ENCODE measurements around the gene WNT9B. TPM values are rescaled to one million over a fixed set of nuclear protein-coding genes. Genes with fewer than 3 reads are reported as not detected.

WNT9B gene
- total and polyA plus RNA-seq, 2 of the 13 experiments (the other 11 are each of a cell fraction or from before 2014, with no cell fraction given), result not detected

- TF ChIP-seq ZC3H13 (CRISPR knock-in tag; IDR thresholded peaks at IDR 0.05), result no peak
- TF ChIP-seq ZFY (CRISPR knock-in tag; IDR thresholded peaks at IDR 0.05), result peak; percentile 29; the same call in 1 of the 2 replicates
- no peak for TF ChIP-seq ZXDC (CRISPR knock-in tag; IDR thresholded peaks at IDR 0.05)
- TF ChIP-seq STAT6 (CRISPR knock-in tag; IDR thresholded peaks at IDR 0.05; ENCODE audit: borderline replicate concordance), result no peak
- TF ChIP-seq ZFP36L1 (CRISPR knock-in tag; IDR thresholded peaks at IDR 0.05), result no peak
- no peak for TF ChIP-seq ZSCAN5A (CRISPR knock-in tag; IDR thresholded peaks at IDR 0.05; ENCODE audit: borderline replicate concordance)
- TF ChIP-seq REST (IDR thresholded peaks at IDR 0.05; ENCODE audit: borderline replicate concordance in 1 of 2, low read depth in 1 of 2, low read length in 2 of 2), result no peak
- TF ChIP-seq KAT7 (CRISPR knock-in tag; IDR thresholded peaks at IDR 0.05; ENCODE audit: borderline replicate concordance), result no peak
- TF ChIP-seq ZBTB20 (CRISPR knock-in tag; IDR thresholded peaks at IDR 0.05; ENCODE audit: borderline replicate concordance, low read depth), result no peak
- TF ChIP-seq, protein P1, sequence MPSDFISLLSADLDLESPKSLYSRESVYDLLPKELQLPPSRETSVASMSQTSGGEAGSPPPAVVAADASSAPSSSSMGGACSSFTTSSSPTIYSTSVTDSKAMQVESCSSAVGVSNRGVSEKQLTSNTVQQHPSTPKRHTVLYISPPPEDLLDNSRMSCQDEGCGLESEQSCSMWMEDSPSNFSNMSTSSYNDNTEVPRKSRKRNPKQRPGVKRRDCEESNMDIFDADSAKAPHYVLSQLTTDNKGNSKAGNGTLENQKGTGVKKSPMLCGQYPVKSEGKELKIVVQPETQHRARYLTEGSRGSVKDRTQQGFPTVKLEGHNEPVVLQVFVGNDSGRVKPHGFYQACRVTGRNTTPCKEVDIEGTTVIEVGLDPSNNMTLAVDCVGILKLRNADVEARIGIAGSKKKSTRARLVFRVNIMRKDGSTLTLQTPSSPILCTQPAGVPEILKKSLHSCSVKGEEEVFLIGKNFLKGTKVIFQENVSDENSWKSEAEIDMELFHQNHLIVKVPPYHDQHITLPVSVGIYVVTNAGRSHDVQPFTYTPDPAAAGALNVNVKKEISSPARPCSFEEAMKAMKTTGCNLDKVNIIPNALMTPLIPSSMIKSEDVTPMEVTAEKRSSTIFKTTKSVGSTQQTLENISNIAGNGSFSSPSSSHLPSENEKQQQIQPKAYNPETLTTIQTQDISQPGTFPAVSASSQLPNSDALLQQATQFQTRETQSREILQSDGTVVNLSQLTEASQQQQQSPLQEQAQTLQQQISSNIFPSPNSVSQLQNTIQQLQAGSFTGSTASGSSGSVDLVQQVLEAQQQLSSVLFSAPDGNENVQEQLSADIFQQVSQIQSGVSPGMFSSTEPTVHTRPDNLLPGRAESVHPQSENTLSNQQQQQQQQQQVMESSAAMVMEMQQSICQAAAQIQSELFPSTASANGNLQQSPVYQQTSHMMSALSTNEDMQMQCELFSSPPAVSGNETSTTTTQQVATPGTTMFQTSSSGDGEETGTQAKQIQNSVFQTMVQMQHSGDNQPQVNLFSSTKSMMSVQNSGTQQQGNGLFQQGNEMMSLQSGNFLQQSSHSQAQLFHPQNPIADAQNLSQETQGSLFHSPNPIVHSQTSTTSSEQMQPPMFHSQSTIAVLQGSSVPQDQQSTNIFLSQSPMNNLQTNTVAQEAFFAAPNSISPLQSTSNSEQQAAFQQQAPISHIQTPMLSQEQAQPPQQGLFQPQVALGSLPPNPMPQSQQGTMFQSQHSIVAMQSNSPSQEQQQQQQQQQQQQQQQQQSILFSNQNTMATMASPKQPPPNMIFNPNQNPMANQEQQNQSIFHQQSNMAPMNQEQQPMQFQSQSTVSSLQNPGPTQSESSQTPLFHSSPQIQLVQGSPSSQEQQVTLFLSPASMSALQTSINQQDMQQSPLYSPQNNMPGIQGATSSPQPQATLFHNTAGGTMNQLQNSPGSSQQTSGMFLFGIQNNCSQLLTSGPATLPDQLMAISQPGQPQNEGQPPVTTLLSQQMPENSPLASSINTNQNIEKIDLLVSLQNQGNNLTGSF (CRISPR knock-in tag; IDR thresholded peaks at IDR 0.05), result no peak
Measured at GRCh38 chr17:46841561-46842379, 9.6 kb upstream of the WNT9B start (continued).
